HG03280 (cell line): Measurements from ENCODE around the gene RASSF3.

ENCODE experiments used
- ATAC-seq: cut with Tn5 transposase; IDR thresholded peaks from one replicate; pipeline ENCODE4 v1.9.1; 2021; ENCODE audit warnings: mild to moderate bottlenecking, moderate library complexity; ENCODE audit not compliant: unreplicated experiment

Gene RASSF3

DNA sequence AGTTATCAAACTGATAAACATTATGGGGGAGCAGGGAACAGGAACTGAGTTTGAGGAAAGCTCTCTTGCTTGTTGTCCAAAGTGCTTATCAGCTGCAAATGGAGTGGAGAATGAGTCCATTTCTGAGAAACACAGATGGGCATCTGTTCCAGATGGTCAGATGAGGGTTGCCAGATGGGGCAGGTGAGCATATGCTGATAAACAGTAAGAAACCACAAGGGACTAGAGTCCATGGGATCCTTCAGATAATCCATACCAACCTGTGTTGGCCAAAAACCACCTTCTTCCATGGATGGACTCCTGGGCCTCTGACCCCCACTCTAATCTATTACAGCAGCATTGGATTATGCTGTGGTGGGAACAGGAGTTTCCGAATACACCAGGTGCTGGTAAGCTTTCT, 110.6 kb downstream of the RASSF3 start:
- no peak for ATAC-seq

DNA sequence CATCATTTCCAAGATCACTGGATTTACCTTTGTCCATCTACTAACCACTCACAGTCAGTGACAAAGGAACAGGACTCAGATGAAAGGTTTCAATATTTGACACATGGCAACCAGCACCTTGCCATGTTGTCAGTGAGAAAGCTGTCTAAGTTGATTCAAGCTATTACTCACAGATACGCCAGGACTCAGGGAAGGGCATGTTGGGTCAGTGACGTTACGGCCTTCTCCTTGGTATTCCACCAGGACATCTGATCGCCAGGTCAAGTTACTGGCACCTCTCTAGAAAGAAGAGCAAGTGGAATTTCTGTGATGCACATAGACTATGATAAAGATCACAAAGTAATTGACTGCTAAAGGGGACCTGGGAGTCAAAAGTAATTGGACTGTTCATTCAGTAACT, 112.5 kb downstream of the RASSF3 start:
- ATAC-seq = no peak

DNA sequence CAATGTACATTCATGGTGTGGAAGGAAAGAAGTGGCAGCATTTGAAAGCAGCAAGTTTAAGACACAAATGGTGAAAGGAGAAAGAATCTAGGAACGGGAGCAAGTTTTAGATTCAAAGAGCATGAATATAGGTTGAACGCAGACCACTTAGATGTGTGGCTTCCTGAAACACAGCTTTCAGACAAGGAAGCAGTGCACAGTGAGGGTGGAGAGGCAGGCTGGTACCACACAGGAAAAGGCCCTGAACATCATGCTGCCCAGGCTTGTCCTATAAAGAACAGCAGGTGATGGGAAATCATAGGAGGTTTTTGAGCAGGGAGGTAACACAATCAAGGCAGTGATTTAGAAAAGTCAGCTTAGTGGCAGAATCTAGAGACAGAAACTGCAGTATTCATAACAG, 113.3 kb downstream of the RASSF3 start:
- ATAC-seq = no peak

DNA sequence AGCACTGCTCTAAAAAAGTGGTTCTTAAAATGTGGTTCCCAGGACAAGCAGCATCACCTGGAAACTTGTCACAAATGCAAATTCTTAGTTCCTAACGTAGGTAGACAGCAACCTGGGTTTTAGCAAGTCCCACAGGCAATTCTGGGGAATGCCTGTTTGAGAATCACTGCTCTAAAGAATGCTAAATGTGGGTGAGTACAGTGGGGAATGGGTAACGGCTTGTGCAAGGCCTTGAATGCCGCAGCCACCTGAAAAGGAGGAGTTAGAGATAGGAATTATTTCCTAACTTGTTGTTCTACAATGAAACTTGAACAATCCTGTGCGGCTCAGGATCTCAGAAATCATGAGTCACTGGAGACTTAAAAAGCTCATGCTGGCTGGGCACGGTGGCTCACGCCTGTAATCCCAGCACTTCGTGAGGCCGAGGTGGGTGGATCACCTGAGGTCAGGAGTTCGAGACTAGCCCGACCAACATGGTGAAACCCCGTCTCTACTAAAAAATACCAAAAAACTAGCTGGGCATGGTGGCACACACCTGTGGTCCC, 114.0 kb downstream of the RASSF3 start:
- ATAC-seq = no peak

DNA sequence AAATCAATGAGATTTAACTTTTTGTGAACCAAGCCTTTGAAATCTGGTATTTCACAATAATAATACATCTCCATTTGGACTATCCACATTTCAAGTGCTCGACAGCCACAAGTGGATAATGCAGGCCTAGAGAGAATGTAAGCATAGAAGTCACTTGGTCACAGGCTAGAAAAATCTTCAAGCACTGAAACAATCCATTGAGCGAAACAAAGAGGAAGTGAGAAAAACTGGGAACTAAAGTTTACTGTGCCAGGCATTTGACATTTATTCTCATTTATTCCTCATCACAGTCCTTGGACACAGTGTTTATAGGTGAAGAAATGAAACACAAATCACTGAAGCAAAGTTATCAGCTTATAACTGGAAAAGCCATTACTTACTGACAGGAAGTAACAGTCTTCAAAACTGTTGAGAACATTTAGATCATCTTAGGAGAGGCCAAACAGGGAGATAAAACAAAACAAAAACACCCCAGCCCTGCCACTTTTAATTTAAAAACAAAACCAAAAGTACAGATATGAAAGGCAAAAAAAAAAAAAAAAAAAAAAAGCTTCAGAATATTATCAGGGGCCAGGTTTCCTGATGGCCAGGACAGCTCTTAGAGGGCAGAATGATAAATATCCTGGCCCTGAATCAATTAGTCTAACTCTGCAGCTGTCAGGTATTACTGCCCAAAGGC, 119.8 kb downstream of the RASSF3 start:
- ATAC-seq = no peak

DNA sequence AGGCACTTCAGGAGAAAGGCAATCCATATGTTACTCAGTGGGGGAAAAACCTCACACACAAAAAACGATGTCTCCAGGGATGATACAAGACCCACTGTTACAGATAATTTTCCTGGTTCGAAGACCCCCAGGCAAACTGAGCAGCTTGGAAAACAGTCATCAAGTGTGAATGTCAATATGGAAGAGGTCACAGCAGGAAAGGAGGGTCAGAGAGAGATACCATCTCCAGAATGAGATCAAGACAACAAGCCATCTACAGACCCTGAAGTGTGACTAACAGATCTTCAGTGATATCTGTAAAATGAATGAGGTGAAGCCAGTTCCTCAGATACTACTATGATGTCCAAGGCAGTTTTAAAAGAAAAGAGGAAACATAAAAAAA, 120.3 kb downstream of the RASSF3 start:
- no peak for ATAC-seq

DNA sequence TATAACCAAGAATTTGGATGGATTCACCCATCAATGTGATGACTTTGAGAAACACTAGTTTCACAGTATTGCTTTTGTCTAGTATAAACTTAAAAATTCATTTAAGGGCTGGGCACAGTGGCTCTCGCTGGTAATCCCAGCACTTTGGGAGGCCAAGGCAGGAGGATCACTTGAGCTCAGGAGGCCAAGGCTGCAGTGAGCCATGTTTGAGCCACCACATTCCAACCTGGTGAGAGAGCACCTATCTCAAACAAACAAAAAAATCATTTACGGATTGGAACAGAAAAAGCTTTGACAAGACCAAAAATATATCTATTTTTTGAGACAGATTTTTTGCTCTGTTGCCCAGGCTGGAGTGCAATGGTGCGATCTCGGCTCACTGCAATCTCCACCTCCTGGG, 121.4 kb downstream of the RASSF3 start:
- no peak for ATAC-seq

DNA sequence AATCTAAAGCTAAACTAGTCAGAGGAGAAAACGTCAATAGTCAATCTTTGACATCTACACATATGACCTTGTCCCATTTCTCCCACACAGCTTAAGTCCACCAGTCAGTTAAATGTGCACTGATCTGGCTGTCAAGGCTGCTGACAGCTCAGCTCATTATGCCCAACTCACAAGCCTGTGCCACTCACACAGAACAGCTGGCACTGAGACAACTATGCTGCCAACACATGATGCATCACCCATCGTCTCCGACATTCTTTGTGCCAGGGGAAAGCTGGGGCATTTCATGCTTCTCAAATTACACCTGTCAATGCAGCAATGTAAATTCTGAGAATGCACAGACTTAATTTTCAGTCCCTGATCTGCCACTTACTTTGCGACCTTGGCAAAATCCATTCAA, 123.6 kb downstream of the RASSF3 start:
- no peak for ATAC-seq

DNA sequence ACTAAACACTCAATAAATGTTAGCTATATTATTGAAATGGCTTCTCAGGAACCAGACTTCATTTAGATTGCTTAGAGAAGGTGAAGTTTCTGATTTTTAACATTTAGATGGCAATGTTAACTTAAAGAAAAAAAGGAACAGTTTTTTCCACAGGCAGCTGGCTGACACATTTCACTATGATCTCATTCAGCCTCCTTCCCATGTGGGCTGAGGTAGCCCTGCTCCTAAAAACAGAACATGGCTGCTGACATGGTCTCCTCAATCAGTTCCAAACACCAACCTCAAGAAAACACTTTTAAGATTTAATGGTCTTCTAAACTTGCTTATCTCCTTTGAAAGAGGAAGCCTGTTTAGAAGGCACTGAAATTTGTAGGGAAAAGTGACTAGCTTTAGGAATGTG, 125.1 kb downstream of the RASSF3 start:
- no peak for ATAC-seq

DNA sequence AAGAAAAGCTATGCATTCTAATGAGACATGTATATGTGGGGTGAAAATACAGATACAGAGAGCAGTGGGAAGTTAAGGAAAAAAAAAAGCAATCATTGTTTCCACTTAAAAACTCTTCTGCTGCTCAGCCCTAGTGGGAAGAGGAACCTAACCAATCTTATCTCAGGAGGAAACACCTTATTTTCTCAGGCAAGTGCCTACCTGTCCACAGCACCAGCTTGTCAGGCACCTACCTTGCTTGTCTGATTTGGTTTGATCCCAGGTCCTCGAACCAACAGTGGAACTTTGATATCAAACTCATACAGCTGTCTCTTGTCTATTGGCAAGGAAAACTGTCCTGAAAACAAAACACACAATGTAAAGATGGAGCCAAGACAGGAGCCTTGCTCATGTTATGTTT, 126.5 kb downstream of the RASSF3 start:
- no peak for ATAC-seq

DNA sequence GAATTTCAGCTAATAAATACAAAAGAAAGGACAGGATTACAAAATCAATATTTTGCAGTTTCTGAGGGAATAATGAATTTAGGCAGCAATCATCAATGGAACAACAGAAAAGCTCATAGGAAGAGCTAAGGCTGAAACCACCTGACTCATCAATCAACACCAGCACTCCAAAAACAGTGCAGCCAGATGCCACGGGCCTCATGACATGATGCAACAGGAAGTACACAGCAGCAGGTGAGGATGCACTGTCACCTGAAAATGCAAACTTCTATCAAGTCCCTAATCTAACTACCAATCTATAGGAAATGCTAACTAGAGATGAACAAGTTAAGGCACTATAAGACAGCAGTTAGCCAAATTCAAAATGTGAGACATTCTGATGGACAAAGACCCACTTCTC, 127.2 kb downstream of the RASSF3 start:
- no peak for ATAC-seq

DNA sequence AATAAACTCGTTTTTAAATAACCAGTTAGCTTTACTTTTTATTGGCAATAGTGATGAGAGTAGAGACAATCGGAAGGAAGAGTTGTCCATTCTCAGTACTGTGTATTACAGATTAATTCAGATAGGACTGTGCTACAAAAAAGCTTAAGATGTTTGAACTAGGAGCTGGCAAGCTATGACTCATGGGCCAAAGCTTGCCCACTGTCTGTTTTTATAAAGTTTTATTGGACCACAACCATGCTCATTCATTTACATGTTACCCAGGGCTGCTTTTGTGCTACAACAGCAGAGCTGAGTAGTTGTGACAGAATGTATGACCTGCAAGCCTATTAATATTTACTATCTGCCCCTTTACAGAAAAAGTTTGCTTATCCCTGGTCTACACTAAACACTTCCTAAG, 129.5 kb downstream of the RASSF3 start:
- ATAC-seq = no peak

DNA sequence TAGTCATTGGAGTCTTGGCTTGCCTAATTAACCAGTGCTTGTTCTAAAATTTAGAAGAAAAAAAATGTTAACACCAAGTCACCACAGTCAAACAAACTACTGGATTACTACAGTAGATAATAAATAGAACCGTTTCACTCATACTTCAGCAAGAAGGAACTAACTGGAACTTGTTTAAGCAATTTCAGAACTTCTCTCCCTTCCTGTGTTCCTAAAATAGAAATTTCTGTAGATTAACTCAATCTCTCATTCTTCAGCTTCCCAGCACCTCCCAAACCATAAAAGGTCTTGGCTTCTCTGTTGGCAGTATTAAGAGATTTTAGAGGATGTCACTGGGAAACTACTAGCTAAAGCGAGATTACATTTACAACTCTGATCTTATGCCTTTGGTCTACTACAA, 130.4 kb downstream of the RASSF3 start:
- no peak for ATAC-seq

DNA sequence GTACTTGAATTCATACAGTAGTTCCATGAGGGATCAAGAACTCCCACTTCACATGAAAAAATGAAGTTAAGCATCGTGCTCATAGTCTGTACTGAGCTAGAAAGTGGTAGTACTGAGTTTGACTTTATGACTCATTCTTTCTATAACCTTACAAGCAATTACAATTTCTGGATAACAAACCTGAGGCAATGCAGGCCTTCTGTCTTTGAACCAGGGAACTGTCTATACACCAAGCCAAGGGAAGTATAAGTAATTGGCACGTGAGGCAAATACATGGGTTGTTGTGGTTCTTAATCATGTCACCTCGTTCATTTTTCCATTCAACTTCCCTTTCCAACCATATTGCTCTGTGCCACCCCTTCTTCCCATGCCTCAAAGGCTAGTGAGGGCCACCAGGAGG, 132.1 kb downstream of the RASSF3 start:
- ATAC-seq = no peak

DNA sequence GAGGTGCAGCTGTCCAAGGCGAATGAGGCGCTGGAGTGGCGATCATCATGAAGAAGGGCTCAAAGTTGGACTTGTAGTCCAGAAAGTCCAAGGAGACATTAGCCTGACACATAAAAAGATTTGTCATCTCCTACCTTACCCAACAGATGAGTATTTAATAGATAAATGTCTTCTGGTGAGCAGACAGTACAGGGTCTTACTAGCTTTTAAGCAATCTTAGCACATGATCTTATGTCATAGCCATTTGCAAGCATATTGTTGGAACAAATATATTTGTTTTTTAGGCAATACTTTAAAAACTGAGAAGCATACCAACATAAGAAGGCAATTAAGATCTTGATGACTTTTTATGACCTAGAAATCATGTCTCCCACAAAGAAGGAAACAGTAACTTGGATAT, 132.9 kb downstream of the RASSF3 start:
- ATAC-seq = no peak

DNA sequence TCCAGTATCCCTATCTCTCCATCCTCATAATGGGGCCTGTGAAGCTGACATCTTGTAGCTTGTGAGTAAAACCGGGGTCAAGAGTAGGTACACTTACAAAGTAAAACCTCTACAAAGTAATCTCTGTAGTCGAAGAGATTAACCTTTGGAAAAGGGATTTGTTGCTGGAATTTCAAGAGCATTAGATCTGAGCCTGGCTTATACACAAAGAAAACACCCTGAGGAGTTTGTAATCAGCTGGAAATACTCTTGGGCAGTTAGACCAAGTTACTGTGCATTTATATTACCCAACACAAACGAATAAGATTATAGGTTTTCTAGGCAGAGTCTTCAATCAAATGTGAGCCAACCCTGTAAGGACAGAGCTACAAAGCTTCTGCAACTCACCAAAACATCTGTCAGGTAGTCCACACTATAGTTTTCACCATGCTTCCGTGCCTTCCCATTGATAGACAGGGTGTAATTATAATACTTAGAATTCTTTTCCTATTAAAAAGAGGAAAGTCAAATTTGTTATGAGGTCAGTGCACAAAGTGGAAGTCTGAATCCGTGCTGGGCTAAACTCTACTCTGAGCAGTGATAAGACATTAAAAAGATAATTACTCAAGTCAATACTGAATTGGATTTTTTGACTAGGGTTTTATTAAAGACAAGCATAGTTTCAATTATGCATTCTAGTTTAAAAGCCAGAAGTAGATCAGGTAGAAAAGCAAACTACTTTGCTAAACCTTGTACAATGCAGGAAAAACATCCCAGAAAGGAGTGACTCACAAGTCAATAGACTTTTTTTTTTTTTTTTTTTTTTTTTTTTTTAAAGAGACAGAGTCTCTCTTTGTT, 134.3 kb downstream of the RASSF3 start:
- no peak for ATAC-seq

DNA sequence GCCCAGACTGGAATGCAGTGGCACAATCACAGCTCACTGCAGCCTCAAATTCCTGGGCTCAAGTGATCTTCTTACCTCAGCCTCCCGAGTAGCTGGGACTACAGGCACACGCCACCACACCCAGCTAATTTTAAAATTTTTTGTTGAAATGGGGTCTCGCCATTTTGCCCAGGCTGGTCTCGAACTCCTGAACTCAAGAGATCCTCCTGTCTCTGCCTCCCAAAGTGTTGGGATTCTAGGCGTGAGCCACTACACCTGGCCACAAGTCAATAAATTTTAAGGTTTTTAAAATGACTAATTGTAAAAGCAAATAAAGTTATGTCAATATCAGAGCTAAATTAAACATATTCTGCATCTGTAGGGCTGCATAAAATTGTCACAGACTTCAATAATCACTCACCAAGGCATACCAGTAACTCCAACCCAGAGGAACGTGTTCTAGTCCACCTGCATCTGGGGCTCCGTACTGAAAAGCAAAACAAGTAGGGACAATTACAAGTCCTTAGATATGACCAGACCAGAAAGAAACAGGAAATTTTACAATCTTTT, 135.0 kb downstream of the RASSF3 start:
- ATAC-seq = no peak

DNA sequence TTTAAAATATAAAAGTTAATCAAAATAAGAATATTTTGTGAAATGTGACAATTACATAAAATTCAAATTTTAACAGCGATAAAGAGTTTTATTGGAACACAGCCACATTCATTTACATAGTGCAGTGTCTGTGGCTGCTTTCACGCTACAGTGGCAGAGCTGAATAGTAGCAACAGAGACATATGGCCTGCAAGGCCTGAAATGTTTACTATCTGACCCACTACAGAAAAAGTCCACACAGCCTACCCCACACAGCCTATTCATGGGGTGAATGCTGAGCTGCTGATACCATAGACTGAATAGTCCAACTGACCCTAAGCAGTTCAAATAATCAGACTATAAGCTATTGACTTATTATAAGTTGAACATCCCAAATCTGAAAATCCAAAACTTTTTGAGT, 135.7 kb downstream of the RASSF3 start:
- no peak for ATAC-seq

DNA sequence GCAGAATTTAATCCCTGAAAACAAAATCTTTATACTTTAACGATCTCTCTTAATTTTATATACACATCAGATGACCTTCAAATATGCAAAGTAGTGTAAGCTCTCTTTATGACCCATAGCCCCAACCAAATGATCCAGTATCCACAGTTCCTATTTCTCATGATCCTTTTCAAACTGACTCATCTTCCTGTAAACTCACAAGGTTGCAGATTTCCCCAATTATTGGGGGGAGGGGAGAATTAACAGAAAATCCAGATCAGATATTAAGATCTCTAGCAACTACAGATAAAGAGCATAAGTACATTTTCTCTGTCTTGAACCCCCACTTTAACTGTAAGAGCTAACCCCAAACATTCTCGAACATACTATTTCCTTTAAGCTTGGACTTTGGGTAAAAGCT, 136.4 kb downstream of the RASSF3 start:
- ATAC-seq = no peak
